ENCODE results near the gene TXNDC11. TPM values are rescaled to one million over a fixed set of nuclear protein-coding genes. Genes with fewer than 3 reads are reported as not detected.

TXNDC11 gene
- total RNA-seq, 2 donors from 2014 or later, result 75.0 to 96.9 TPM

- no peaks in the 10 kb centered on the region for H3K9me3 ChIP-seq
- no peak for TF ChIP-seq POLR2AphosphoS5 (IDR thresholded peaks at IDR 0.05)
- no peak for TF ChIP-seq POLR2A (IDR thresholded peaks at IDR 0.05)
- TF ChIP-seq CTCF (IDR thresholded peaks at IDR 0.05), result no peak
- WGBS, result 85% methylated on average over 14 of the region's 14 CpGs
- intact Hi-C loops (cut with DNase I), result loop anchor here (10.0 kb wide), 1 partner anchor 128 kb away; the partner anchor contains the start of gene ZC3H7A
- no peaks in the 10 kb centered on the region for H3K36me3 ChIP-seq
- no peak overlapping the region for H3K27ac ChIP-seq
- no peak overlapping the region for H3K4me3 ChIP-seq
- no peak for DNase-seq (ENCODE audit: low spot score)
- peaks cover 7% of the 10 kb centered on the region for H3K4me1 ChIP-seq (replicated peaks)
- H3K27me3 ChIP-seq (replicated peaks; ENCODE audit: insufficient read depth), result no peaks in the 10 kb centered on the region
Measured at GRCh38 chr16:11666103-11667055, 76.3 kb downstream of the TXNDC11 start.

GRCh38 chr16:11665071-11665491, 77.6 kb downstream of the TXNDC11 start:
- WGBS, result 80% methylated on average over 8 of the region's 11 CpGs
- no peaks in the 10 kb centered on the region for H3K9me3 ChIP-seq
- no peak overlapping the region for H3K4me3 ChIP-seq
- no peaks in the 10 kb centered on the region for H3K4me1 ChIP-seq (replicated peaks)
- intact Hi-C loops (cut with DNase I), result loop anchor here (10.0 kb wide), 1 partner anchor 130 kb away; the partner anchor contains the start of gene ZC3H7A
- TF ChIP-seq POLR2A (IDR thresholded peaks at IDR 0.05) (no peak), POLR2AphosphoS5 (IDR thresholded peaks at IDR 0.05) (no peak), CTCF (IDR thresholded peaks at IDR 0.05) (no peak)
- no peak overlapping the region for H3K27ac ChIP-seq
- DNase-seq (ENCODE audit: low spot score), result no peak
- H3K27me3 ChIP-seq (replicated peaks; ENCODE audit: insufficient read depth), result no peaks in the 10 kb centered on the region
- H3K36me3 ChIP-seq, result no peaks in the 10 kb centered on the region

- Histone ChIP-seq H3K4me1 (replicated peaks) (no peaks in the 10 kb centered on the region), H3K4me3 (no peak overlapping the region), H3K27me3 (replicated peaks; ENCODE audit: insufficient read depth) (no peaks in the 10 kb centered on the region), H3K9me3 (no peaks in the 10 kb centered on the region), H3K36me3 (no peaks in the 10 kb centered on the region), H3K27ac (no peak overlapping the region)
- TF ChIP-seq POLR2AphosphoS5 (IDR thresholded peaks at IDR 0.05), result no peak
- no peak for TF ChIP-seq CTCF (IDR thresholded peaks at IDR 0.05)
- TF ChIP-seq POLR2A (IDR thresholded peaks at IDR 0.05), result no peak
- 89% methylated on average over 5 of the region's 5 CpGs for WGBS
- DNase-seq (ENCODE audit: low spot score), result no peak
- intact Hi-C loops (cut with DNase I), result loop anchor here (10.0 kb wide), 1 partner anchor 132 kb away; the partner anchor contains the start of gene ZC3H7A
Measured at GRCh38 chr16:11662582-11662981, 80.1 kb downstream of the TXNDC11 start.

GRCh38 chr16:11660565-11660964, 82.1 kb downstream of the TXNDC11 start:
- WGBS, result 83% methylated on average over 12 of the region's 12 CpGs
- no peak overlapping the region for H3K27ac ChIP-seq
- H3K27me3 ChIP-seq (replicated peaks; ENCODE audit: insufficient read depth), result no peaks in the 10 kb centered on the region
- H3K36me3 ChIP-seq, result no peaks in the 10 kb centered on the region
- no peak overlapping the region for H3K4me3 ChIP-seq
- DNase-seq (ENCODE audit: low spot score), result no peak
- intact Hi-C loops (cut with DNase I), result loop anchor here (10.0 kb wide), 1 partner anchor 134 kb away; the partner anchor contains the start of gene ZC3H7A
- TF ChIP-seq POLR2AphosphoS5 (IDR thresholded peaks at IDR 0.05) (no peak), CTCF (IDR thresholded peaks at IDR 0.05) (no peak), POLR2A (IDR thresholded peaks at IDR 0.05) (no peak)
- H3K9me3 ChIP-seq, result no peaks in the 10 kb centered on the region
- H3K4me1 ChIP-seq (replicated peaks), result no peaks in the 10 kb centered on the region

Data from prostate gland (tissue), 2 donors.